Raji (cell line): ENCODE results near the gene FSD1L.

Experiments used
- POLR2A ChIP-seq: IDR thresholded peaks from 2 replicates; pipeline ENCODE4 v1.6.1; 2011; ENCODE audit warnings: low read depth, low read length, control low read depth; ENCODE audit not compliant: insufficient read depth

Gene FSD1L

DNA sequence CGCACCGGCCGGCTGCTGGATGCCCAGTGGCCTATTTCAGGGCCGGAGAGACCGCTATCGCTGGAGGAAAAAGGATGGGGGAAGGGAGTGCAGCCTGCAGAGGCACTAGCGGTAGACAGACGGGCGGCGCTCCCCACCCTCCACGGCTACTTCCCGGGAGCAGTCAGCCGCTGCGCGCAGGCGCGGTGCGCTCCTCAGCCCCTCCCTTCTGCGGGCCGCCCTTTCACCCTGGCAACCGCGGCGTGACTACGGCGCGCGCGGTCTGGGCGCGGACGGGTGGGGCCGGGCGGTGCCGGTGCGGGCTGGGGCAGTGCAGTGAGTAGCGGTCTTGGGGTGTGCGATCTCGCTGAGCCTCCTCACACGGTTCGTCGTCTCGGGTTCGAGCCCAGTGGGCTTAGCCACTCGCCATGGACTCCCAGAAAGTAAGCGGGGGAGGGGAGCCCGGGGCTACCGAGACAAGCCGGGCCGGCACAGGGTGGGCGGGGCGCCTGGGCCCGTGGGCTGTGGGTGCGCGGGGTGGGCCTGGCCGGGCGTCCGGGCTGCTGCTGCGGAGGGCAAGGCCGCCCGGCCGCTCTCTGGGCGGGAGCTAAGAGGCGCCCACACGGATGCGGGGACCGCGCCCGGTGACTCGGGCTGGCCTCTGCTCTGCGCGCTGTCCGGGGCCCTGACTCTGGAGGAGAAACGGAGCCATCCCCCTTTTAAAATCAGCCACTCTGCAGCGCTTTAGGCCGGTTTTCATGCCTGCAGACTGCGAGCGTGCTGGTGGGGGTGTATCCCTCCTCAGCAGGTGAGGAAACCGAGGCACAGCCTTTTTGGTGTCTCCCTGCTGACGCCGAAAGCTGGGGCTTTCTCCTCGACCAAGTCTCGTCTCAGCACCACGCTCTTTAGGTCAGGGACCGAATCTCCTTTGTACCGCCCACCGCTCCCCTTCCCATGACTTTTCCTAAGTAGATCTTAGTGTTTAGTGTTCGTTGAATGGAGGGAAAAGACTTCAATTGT lies at the start of gene FSD1L:
TSS of gene FSD1L (plus strand) at position 221 of the 999 bp plus-strand sequence. CDS start at position 408, 187 bp downstream.
- TF ChIP-seq POLR2A: peak; percentile 72

GRCh38 chr9:105399117-105399516 lies 48.7 kb upstream of the FSD1L start:
- TF ChIP-seq POLR2A: no peak

DNA sequence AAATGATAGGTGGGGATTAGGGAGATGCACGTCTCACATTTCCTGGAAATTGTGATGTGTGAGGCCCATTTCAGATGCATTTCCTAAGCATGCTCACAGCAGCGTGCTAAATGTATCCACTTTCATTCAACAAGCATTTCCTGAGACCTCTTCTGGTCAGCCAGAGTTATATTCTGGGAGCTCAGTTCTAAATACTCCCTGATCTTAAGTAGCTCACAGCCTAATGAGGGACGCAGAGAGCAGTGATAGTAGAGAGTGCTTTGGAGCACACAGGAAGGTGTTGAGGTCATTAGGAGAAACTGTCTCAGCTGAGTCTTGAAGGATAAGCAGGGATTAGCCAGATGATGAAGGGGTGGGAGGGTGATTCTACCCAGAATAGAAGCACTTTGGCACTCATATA lies 46.2 kb upstream of the FSD1L start:
- no peak for TF ChIP-seq POLR2A

DNA sequence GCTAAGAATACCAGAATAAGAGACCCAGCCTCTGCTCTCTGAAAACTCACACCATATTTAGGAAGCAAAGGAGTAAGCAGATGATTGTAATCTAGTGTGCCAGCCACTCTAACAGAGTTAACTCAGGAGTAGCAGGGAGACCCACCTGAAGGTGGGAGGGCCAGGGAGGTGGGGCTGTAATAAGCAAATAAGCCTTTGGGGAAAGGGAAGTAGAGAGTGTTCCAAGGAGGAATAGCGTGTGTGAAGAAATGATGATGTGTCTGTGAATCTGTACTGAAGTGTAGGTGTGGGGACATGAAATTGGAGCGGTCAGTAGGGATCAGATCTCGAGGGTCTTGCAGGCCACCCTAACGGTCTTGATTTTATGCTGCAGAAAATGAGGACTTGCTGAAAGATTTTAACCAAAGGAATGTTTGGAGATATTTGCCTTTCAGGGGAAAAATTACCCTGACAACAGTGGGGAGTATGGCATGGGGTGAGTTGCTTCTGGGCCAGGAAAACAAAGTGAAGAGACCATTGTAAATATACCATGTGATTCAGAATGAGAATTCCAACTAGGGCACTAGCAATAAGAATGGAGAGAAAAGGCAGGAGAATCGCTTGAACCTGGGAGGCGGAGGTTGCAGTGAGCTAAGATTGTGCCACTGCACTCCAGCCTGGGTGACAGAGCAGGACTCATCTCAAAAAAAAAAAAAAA lies 44.1 kb upstream of the FSD1L start:
- TF ChIP-seq POLR2A: no peak

DNA sequence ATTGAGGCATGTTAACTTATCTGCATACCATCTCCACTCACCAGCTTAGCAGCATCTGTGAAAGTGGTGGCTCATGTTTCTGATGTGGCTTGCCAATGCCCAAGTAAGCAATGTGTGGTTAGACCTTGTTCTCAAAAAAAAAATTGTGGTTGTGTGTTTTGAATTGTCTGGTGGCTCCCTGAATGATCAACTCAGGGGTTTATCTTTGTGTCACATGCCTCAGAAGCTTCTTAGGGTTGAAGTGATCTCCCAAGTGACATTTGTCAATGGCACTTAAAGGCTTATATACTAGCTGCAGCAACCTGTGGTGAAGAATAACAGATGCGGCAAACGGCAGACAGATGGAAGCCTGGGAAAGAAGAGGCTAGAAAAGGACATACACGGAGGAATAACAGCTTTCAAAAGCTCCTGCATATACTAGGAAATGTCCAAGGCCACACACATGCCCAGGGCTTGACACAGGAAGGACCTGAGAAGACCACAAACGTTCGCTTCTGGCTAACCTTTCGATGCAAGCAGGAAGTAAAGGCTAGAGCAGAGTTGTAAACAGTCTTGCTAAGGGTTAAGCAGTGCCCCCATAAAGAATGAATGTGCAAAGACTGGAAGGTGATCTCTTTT lies 42.2 kb upstream of the FSD1L start:
- TF ChIP-seq POLR2A: no peak

GRCh38 chr9:105406369-105406768 lies 41.5 kb upstream of the FSD1L start:
- no peak for TF ChIP-seq POLR2A

DNA sequence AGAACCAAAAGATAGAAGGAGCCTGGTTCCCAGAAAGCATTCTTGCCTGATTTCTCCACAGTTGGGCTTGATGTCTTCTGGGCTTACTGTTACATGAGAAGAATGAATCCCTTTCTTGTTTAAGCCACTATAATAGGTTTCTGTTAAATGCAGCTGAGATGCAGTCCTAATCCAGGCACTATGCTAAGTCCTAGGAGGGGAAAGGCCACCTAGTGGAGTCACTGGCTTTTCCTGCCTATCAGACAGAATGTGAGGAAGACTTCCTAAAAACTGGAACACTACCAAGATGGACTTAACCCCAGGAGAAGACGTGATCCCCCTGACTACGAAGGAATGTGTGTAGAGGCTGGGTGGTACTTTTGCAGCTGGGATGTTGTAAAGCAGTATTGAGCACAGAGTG lies 34.3 kb upstream of the FSD1L start:
- no peak for TF ChIP-seq POLR2A

DNA sequence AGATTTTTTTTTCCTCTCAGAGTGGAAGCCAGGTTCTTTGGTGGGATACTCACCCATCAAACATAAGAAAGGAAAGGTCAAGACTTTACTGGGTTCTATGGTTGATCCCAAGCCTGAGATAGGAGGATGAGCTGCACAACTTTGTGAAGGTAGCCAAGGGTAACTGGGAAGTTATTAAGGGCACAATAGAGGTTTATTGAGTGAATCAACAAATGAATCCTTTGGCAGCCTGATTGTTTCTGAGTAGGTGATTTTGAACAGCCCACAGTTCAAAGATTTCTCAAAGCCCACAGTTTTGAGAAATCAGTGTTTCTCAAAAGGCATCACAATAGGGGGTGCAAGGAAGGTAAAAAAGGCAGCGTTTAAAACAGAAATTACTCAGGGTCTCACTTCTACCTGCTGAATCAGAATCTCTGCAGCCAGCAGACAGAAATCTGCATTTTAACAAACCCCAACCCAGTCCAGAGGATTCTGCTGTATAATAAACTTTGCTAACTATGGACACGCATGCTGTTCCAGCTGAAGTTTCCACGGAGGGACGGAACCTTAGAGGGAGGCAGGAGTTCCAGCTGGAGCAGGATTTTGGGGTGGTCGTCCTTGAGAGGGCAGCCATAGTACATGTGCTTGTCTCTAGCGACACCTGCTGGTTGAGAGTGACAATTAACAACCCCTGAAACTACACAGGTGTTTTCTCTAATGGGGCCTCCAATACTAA lies 32.7 kb upstream of the FSD1L start:
- no peak for TF ChIP-seq POLR2A

GRCh38 chr9:105415662-105415980 lies 32.2 kb upstream of the FSD1L start:
- TF ChIP-seq POLR2A: no peak

DNA sequence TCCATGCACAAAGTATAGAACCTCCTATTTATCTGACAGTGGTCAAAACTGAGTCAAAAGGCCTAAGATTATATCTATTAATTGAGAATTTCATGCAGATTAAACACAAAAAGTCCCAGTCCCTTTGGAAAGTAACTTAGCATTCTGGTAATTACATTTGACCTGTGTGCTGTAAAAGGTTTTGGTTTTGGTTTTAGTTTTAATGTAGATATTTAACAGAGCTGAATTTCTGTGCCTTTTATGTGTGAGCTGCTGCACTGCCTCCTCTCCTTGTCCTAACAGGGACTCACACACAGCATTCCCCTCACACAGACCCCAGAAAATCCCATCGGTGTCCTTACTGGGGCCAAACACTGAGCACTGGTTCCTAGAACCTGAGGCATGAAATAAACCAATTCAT lies 31.0 kb upstream of the FSD1L start:
- no peak for TF ChIP-seq POLR2A

DNA sequence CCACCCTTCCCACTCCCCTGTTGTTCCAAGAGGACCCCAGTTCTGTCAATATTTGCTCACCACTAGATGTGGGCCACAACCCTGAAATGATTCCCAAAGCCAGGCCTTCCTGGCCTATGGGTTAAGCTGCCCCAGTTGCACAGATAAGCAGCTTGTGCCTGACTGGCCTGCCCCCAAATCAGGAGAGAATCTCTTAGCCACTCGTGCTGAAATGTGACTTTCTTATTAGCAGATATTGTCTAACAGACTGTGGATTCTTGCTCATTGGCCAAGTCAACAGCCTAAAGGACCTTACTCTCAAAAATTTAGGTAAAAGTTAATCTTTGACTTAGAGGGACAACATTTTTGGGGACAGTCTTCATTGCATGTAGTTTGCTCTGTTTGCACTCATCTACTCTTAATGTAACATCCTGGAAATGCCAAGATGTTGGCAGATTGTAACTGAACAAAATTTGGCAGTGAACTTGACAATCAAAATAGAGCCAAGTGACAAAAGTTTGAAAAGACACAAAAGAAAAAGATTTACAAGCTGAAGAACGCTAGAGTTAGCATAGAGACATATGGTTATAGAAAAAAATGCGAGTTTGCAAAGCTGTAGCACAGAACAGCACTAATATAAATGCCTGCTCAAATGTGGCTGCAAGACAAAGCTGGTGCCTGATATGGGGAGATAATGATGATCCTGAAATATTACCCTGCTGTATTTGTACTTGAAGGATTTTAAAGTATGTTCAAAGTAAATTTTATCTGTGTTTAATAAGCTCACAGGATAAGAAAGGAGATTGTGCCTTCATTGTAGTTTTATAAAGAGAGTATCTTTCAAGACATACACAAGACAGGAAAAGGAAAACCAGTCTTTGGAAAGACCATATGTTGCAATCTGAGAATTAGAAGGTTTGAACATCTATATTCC lies 29.0 kb upstream of the FSD1L start:
- no peak for TF ChIP-seq POLR2A

GRCh38 chr9:105419816-105420597 lies 27.8 kb upstream of the FSD1L start:
- no peak for TF ChIP-seq POLR2A

- TF ChIP-seq POLR2A: no peak
Measured at GRCh38 chr9:105421154-105421553, 26.7 kb upstream of the FSD1L start.

DNA sequence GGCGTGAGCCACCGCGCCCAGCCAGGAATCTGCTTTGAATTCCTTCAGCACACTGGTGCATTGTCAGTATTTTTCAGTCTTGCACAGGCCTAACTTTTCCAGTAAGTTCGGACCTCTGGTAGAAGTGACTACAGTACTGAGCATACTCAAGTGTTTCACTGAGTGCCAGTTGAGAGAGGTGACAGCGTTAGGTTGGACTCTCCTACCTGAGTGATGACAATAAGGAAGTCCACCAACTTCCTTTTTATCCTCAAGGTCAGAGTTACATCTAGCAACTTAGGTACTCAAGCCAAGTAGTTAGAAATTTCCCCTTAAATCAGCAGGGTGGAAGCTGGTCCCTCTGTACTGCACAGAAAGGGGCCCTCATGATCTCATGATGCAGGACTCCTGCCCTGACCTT lies 26.0 kb upstream of the FSD1L start:
- no peak for TF ChIP-seq POLR2A
